HepG2 (cell line): ENCODE data around the gene CCDC88B. TPM values are rescaled to one million over a fixed set of nuclear protein-coding genes. Genes with fewer than 3 reads are reported as not detected.

Experiments used
- ARID4A ChIP-seq: sonication (generic); formaldehyde crosslinking; IDR thresholded peaks from 2 replicates; pipeline ENCODE4 v1.5.0; 2020; ENCODE audit warnings: mild to moderate bottlenecking, missing genetic modification reagents, borderline replicate concordance
- BORCS8-MEF2B ChIP-seq: sonication (generic); formaldehyde crosslinking; IDR thresholded peaks from 2 replicates; pipeline ENCODE4 v1.8.0; 2022; ENCODE audit warnings: mild to moderate bottlenecking, missing genetic modification reagents
- CEBPB ChIP-seq: IDR thresholded peaks from 2 replicates; pipeline ENCODE4 v1.6.1; 2011; ENCODE audit warnings: low read depth, low read length, improper control_type of control experiment, borderline replicate concordance
- GRHL1 ChIP-seq: sonication (generic); formaldehyde crosslinking; conservative IDR thresholded peaks from 2 replicates; pipeline ENCODE4 v1.8.0; 2022; ENCODE audit warnings: missing genetic modification reagents
- IKZF1 ChIP-seq: fragments of 450-650 bp; IDR thresholded peaks from 2 replicates; pipeline ENCODE4 v1.7.1; 2016
- KDM1A ChIP-seq: IDR thresholded peaks from 2 replicates; pipeline ENCODE4 v1.6.1; 2016; ENCODE audit warnings: missing compliant biosample characterization
- KDM4B ChIP-seq: sonication (generic); formaldehyde crosslinking; IDR thresholded peaks from 2 replicates; pipeline ENCODE4 v1.4.0; 2020; ENCODE audit warnings: missing genetic modification reagents
- NR2F1 ChIP-seq, 2 experiments: fragments of 450-650 bp in 1 of 2; formaldehyde crosslinking in 1 of 2; IDR thresholded peaks; 2 replicates each; pipeline versions ENCODE4 v1.5.0 to v1.6.1; 2016 to 2020; ENCODE audit warnings: mild to moderate bottlenecking in 1 of 2, missing compliant biosample characterization in 1 of 2, missing genetic modification reagents in 1 of 2, moderate library complexity in 1 of 2
- RBM39 ChIP-seq: fragments of 200-400 bp; formaldehyde crosslinking; IDR thresholded peaks from one replicate; pipeline ENCODE4 v1.6.1; 2018; ENCODE audit warnings: antibody characterized with exemption, mild to moderate bottlenecking, low read depth, low read length; ENCODE audit not compliant: poor library complexity, severe bottlenecking
- SP2 ChIP-seq: sonication (generic); formaldehyde crosslinking; IDR thresholded peaks from 2 replicates; pipeline ENCODE4 v1.5.1; 2020; ENCODE audit warnings: mild to moderate bottlenecking, missing genetic modification reagents
- ZNF281 ChIP-seq: sonication (generic); formaldehyde crosslinking; IDR thresholded peaks from 2 replicates; pipeline ENCODE4 v1.4.0; 2020; ENCODE audit warnings: missing genetic modification reagents, borderline replicate concordance
- ZNF326 ChIP-seq: sonication (generic); formaldehyde crosslinking; IDR thresholded peaks from 2 replicates; pipeline ENCODE4 v1.4.0; 2020; ENCODE audit warnings: missing genetic modification reagents, borderline replicate concordance
- ZNF484 ChIP-seq: sonication (generic); formaldehyde crosslinking; IDR thresholded peaks from 2 replicates; pipeline ENCODE4 v1.5.1; 2020; ENCODE audit warnings: mild to moderate bottlenecking, low read depth, missing genetic modification reagents, borderline replicate concordance
- ZNF678 ChIP-seq: sonication (generic); formaldehyde crosslinking; IDR thresholded peaks from 2 replicates; pipeline ENCODE4 v1.4.0; 2020; ENCODE audit warnings: mild to moderate bottlenecking, missing genetic modification reagents
- ZNF713 ChIP-seq: sonication (generic); formaldehyde crosslinking; IDR thresholded peaks from 2 replicates; pipeline ENCODE4 v1.4.0; 2020; ENCODE audit warnings: mild to moderate bottlenecking, missing genetic modification reagents
- ZNF724P ChIP-seq: sonication (generic); formaldehyde crosslinking; IDR thresholded peaks from 2 replicates; pipeline ENCODE4 v1.8.0; 2022; ENCODE audit warnings: missing genetic modification reagents, borderline replicate concordance
- polyA plus RNA-seq, 8 experiments: library from polyadenylated mRNA; depleted of rRNA in 3 of 8; stranded (reverse) in 7 of 8; unstranded in 1 of 8; fragments of >200 nt; fragmentation: Illumina TruSeq in 4 of 8; extraction: Trizol in 4 of 8; gene quantifications; 2 replicates each; pipeline versions ENCODE4 v1.2.1 to v1.2.3, GENCODE V29; 2011 to 2016; ENCODE audit warnings: low read depth in 4 of 8, missing spikeins in 1 of 8, mixed read lengths in 1 of 8; ENCODE audit not compliant: insufficient read depth in 1 of 8
- total RNA-seq, 5 experiments: library from RNA; depleted of rRNA; stranded (reverse); fragments of >200 nt; fragmentation: Illumina TruSeq; extraction: Trizol; gene quantifications; 2 replicates each; pipeline ENCODE4 v1.2.3, GENCODE V29; 2016; ENCODE audit warnings: low read depth in 1 of 5
- TF ChIP-seq, protein P1 (sequence below): sonication (generic); formaldehyde crosslinking; IDR thresholded peaks from 2 replicates; pipeline ENCODE4 v1.4.0; 2020; ENCODE audit warnings: missing genetic modification reagents

CCDC88B gene
- total and polyA plus RNA-seq, 2 of the 13 experiments (the other 11 are each of a cell fraction or from before 2014, with no cell fraction given): 3.6 to 4.8 TPM

GRCh38 chr11:64305075-64305690, 34.8 kb upstream of the CCDC88B start, which contains the start of gene ESRRA (continued):
- no peak for TF ChIP-seq BORCS8-MEF2B (CRISPR knock-in tag)
- no peak for TF ChIP-seq ZNF678
- no peak for TF ChIP-seq ZNF484 (CRISPR knock-in tag)
- TF ChIP-seq, protein P1, sequence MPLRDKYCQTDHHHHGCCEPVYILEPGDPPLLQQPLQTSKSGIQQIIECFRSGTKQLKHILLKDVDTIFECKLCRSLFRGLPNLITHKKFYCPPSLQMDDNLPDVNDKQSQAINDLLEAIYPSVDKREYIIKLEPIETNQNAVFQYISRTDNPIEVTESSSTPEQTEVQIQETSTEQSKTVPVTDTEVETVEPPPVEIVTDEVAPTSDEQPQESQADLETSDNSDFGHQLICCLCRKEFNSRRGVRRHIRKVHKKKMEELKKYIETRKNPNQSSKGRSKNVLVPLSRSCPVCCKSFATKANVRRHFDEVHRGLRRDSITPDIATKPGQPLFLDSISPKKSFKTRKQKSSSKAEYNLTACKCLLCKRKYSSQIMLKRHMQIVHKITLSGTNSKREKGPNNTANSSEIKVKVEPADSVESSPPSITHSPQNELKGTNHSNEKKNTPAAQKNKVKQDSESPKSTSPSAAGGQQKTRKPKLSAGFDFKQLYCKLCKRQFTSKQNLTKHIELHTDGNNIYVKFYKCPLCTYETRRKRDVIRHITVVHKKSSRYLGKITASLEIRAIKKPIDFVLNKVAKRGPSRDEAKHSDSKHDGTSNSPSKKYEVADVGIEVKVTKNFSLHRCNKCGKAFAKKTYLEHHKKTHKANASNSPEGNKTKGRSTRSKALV (CRISPR knock-in tag): no peak
- no peak for TF ChIP-seq GRHL1 (CRISPR knock-in tag)
- peak; percentile 6 for TF ChIP-seq RBM39
- no peak for TF ChIP-seq ZNF326 (CRISPR knock-in tag)
- TF ChIP-seq ZNF724P (CRISPR knock-in tag): no peak
- TF ChIP-seq KDM1A: no peak
- no peak for TF ChIP-seq NR2F1 (CRISPR knock-in tag; IDR thresholded peaks at IDR 0.05)
- peak; percentile 57 for TF ChIP-seq SP2 (CRISPR knock-in tag)
- TF ChIP-seq IKZF1: no peak
- TF ChIP-seq ZNF713 (CRISPR knock-in tag): no peak
- TF ChIP-seq KDM4B (CRISPR knock-in tag): 0 out of 2 replicates have a peak, but pooled peaks have one; percentile 26
- TF ChIP-seq ZNF281 (CRISPR knock-in tag): peak; percentile 21; the same call in 1 of the 2 replicates
- no peak for TF ChIP-seq ARID4A (CRISPR knock-in tag)
- TF ChIP-seq CEBPB: peak; percentile 85
